ENCODE results near the gene ARFGEF3.

ARFGEF3 gene

DNA sequence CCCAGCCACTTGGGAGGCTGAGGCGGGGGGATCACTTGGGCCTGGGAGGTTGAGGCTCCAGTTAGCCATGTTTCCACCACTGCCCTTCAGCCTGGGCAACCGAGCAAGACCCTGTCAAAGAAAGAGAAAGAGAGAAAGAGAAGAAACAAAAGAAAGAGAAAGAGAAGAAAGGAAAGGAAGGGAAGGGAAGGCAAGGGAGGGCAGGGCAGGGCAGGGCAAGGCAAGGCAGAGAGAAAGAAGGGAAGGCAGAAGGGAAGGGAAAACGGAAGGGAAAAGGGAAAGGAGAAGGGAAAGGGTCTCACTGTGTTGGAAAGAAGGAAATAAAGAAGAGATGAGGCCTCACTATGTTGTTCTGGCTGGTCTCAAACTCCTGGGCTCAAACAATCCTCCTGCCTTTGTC, 104.4 kb downstream of the ARFGEF3 start:
- Histone ChIP-seq H3K9ac (ENCODE audit: low read length) (no peak overlapping the region), H4K20me1 (ENCODE audit: insufficient read depth, low read length) (no peaks in the 10 kb centered on the region), H3K9me3 (ENCODE audit: insufficient read depth, low read length) (no peaks in the 10 kb centered on the region), H3K4me1 (ENCODE audit: low read length) (no peaks in the 10 kb centered on the region), H3K4me3 (ENCODE audit: low read length) (no peak overlapping the region), H3K27ac (ENCODE audit: low read length) (no peak overlapping the region), H3K79me2 (ENCODE audit: low read length) (no peaks in the 10 kb centered on the region), H3K36me3 (replicated peaks; ENCODE audit: low read depth, low read length) (no peaks in the 10 kb centered on the region), H3K4me2 (ENCODE audit: low read length) (no peak overlapping the region), H3K27me3 (ENCODE audit: low read depth, low read length) (peaks cover 7% of the 10 kb centered on the region; the same call in 1 of the 2 replicates), H2AFZ (ENCODE audit: low read depth, low read length) (no peak overlapping the region)
- TF ChIP-seq EZH2phosphoT487 (IDR thresholded peaks at IDR 0.05; ENCODE audit: low read depth) = no peak
- TF ChIP-seq, protein P1, sequence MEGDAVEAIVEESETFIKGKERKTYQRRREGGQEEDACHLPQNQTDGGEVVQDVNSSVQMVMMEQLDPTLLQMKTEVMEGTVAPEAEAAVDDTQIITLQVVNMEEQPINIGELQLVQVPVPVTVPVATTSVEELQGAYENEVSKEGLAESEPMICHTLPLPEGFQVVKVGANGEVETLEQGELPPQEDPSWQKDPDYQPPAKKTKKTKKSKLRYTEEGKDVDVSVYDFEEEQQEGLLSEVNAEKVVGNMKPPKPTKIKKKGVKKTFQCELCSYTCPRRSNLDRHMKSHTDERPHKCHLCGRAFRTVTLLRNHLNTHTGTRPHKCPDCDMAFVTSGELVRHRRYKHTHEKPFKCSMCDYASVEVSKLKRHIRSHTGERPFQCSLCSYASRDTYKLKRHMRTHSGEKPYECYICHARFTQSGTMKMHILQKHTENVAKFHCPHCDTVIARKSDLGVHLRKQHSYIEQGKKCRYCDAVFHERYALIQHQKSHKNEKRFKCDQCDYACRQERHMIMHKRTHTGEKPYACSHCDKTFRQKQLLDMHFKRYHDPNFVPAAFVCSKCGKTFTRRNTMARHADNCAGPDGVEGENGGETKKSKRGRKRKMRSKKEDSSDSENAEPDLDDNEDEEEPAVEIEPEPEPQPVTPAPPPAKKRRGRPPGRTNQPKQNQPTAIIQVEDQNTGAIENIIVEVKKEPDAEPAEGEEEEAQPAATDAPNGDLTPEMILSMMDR (IDR thresholded peaks at IDR 0.05; ENCODE audit: low read depth, low read length) = no peak

DNA sequence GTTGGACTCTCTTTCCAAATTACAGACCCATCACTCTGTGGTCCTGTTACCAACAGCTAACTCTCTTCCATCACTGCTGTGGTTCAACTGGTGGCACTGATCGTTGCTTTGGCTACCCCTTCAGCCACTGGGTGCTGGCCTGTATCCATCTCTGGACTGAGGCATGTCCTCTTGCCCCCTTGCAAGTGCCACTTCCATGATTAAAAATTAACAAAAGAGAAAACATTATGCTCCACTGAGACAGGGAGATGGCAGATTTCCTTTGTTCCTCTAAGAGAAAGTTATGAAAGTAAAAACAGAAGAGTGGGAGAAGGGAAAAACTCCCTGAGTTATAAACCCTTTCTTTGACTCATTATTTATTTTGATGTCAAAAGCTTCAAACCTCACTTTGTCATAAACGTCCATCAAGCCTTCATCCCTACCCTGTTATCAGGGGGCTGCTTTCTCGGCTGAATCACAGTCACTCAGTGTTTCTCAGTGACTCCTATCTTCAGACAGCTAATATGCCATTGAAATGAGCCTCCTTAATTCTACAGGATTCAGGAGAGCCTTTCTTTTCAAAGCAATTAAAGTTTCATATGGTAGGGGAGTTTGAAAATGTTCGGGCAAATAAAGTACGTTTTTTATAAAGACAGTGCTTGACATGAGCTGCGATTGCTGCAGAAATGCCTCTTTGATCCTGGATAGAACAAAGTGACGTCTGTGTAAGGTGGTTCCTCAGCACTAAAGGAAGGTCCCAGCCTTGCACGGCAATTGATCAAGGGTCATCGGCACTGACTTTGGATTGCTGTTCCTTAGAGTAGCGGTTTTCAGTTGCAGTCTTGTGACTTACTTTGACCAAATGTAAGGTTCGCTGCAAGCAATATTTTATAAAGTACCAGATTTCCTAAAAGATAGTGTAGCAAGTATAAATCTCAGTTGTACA, 106.5 kb downstream of the ARFGEF3 start:
- H2AFZ ChIP-seq (ENCODE audit: low read depth, low read length) = no peak overlapping the region

DNA sequence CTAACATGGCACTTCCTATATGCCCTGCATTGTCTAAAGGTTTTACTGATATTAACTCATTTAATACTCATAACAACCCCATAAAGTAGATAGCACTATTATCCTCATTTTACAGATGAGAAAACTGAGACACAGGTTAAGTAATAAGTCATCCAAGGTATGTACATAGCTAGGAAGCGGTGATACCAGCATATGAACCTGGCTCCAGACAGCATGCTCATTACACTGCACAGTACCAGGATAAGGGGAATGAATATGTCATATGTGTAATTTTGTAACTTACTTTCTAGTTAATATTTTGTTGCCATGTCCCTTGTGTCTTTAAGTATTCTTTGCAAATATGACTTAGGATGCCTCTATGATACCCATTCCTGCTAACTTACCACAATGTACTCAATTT, 109.7 kb downstream of the ARFGEF3 start:
- H3K9me3 ChIP-seq (ENCODE audit: insufficient read depth, low read length) = no peaks in the 10 kb centered on the region
- no peaks in the 10 kb centered on the region for H3K27me3 ChIP-seq (ENCODE audit: low read depth, low read length)
- no peaks in the 10 kb centered on the region for H4K20me1 ChIP-seq (ENCODE audit: insufficient read depth, low read length)
- H3K27ac ChIP-seq (ENCODE audit: low read length) = no peak overlapping the region
- no peaks in the 10 kb centered on the region for H3K79me2 ChIP-seq (ENCODE audit: low read length)
- no peaks in the 10 kb centered on the region for H3K36me3 ChIP-seq (replicated peaks; ENCODE audit: low read depth, low read length)
- no peak overlapping the region for H3K4me3 ChIP-seq (ENCODE audit: low read length)
- H3K4me1 ChIP-seq (ENCODE audit: low read length) = no peaks in the 10 kb centered on the region
- no peak overlapping the region for H2AFZ ChIP-seq (ENCODE audit: low read depth, low read length)
- no peak overlapping the region for H3K4me2 ChIP-seq (ENCODE audit: low read length)
- TF ChIP-seq EZH2phosphoT487 (IDR thresholded peaks at IDR 0.05; ENCODE audit: low read depth) = no peak
- TF ChIP-seq, protein P1 (IDR thresholded peaks at IDR 0.05; ENCODE audit: low read depth, low read length) = no peak
- no peak overlapping the region for H3K9ac ChIP-seq (ENCODE audit: low read length)

More for the DNA sequence above, 106.5 kb downstream of the ARFGEF3 start:
- H3K36me3 ChIP-seq (replicated peaks; ENCODE audit: low read depth, low read length) = no peaks in the 10 kb centered on the region
- H3K9me3 ChIP-seq (ENCODE audit: insufficient read depth, low read length) = no peaks in the 10 kb centered on the region
- H3K4me3 ChIP-seq (ENCODE audit: low read length) = no peak overlapping the region
- H3K4me1 ChIP-seq (ENCODE audit: low read length) = no peaks in the 10 kb centered on the region
- H3K9ac ChIP-seq (ENCODE audit: low read length) = no peak overlapping the region
- no peak overlapping the region for H3K4me2 ChIP-seq (ENCODE audit: low read length)
- no peak for TF ChIP-seq EZH2phosphoT487 (IDR thresholded peaks at IDR 0.05; ENCODE audit: low read depth)
- TF ChIP-seq, protein P1 (IDR thresholded peaks at IDR 0.05; ENCODE audit: low read depth, low read length) = no peak
- H3K27me3 ChIP-seq (ENCODE audit: low read depth, low read length) = no peaks in the 10 kb centered on the region
- no peaks in the 10 kb centered on the region for H4K20me1 ChIP-seq (ENCODE audit: insufficient read depth, low read length)
- no peaks in the 10 kb centered on the region for H3K79me2 ChIP-seq (ENCODE audit: low read length)
- no peak overlapping the region for H3K27ac ChIP-seq (ENCODE audit: low read length)

DNA sequence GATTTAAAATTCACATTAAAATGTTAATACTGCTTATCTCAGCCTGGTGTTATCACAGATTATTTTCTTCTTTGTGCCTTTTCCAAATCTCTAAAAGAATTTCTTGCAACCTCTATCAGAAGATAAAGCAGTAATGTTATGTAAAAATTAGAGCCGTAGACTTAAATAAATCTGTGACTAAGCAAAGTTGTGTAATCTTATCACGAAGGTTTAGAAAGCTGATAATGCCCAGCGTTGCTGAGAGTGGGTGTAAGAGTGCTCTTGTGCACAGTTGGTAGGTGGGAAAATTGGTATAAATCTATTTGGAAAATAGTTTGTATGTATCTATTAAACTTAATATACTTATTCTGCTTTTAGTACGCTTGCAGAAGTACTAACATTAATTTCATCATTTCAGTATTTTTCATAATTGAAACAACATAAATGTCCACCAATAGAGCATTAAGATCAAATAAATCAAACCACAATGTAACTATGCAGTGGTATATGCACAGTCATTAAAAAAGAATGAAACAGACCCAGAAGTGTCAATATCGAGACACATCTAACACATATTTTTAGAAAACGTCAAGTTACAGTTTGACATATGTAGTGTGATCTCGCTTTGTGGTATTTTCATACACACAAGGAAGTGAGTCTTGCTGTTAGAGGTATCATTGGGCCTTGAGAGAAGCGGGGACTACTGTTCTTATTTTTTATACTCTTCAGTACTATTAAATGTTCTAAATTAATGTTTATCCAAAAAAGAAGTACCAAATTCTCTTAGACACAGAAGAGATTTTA, 111.0 kb downstream of the ARFGEF3 start:
- H3K79me2 ChIP-seq (ENCODE audit: low read length) = no peaks in the 10 kb centered on the region
- no peaks in the 10 kb centered on the region for H4K20me1 ChIP-seq (ENCODE audit: insufficient read depth, low read length)
- H3K9me3 ChIP-seq (ENCODE audit: insufficient read depth, low read length) = no peaks in the 10 kb centered on the region
- no peak overlapping the region for H2AFZ ChIP-seq (ENCODE audit: low read depth, low read length)
- H3K27me3 ChIP-seq (ENCODE audit: low read depth, low read length) = no peaks in the 10 kb centered on the region
- no peak overlapping the region for H3K4me2 ChIP-seq (ENCODE audit: low read length)
- no peak overlapping the region for H3K4me3 ChIP-seq (ENCODE audit: low read length)
- TF ChIP-seq, protein P1 (IDR thresholded peaks at IDR 0.05; ENCODE audit: low read depth, low read length) = no peak
- TF ChIP-seq EZH2phosphoT487 (IDR thresholded peaks at IDR 0.05; ENCODE audit: low read depth) = no peak
- no peak overlapping the region for H3K9ac ChIP-seq (ENCODE audit: low read length)
- no peak overlapping the region for H3K27ac ChIP-seq (ENCODE audit: low read length)
- no peaks in the 10 kb centered on the region for H3K36me3 ChIP-seq (replicated peaks; ENCODE audit: low read depth, low read length)
- no peaks in the 10 kb centered on the region for H3K4me1 ChIP-seq (ENCODE audit: low read length)
